GM23338 (cell line): ENCODE results near the gene ITGA7. TPM values are rescaled to one million over a fixed set of nuclear protein-coding genes. Genes with fewer than 3 reads are reported as not detected.

Experiments
- ATAC-seq: fragments of 200-7000 bp; cut with Tn5 transposase; 3 replicates; pipeline ENCODE4 v1.9.1; 2020
- DNase-seq: peaks from one replicate; pipeline ENCODE4 v3.0.0-alpha.2; 2015; ENCODE audit warnings: low spot score
- H2AFZ ChIP-seq: fragments of 200-600 bp; sonication (generic); 2 replicates; pipeline ENCODE4 v1.8.0; 2016; ENCODE audit warnings: antibody characterized with exemption, mild to moderate bottlenecking, moderate library complexity
- H3F3A ChIP-seq: fragments of 200-600 bp; sonication (generic); replicated peaks from 2 replicates; pipeline ENCODE4 v1.8.0; 2017; ENCODE audit warnings: antibody characterized with exemption, mixed run types, low read depth
- H3K27ac ChIP-seq: fragments of 200-600 bp; sonication (generic); 2 replicates; pipeline ENCODE4 v1.6.1; 2016; ENCODE audit warnings: low read depth
- H3K27me3 ChIP-seq: fragments of 200-600 bp; sonication (generic); 2 replicates; pipeline ENCODE4 v1.8.0; 2016; ENCODE audit warnings: mild to moderate bottlenecking, mixed run types, moderate library complexity; ENCODE audit not compliant: insufficient read depth
- H3K36me3 ChIP-seq: fragments of 200-600 bp; sonication (generic); 2 replicates; pipeline ENCODE4 v1.8.0; 2016; ENCODE audit warnings: mild to moderate bottlenecking; ENCODE audit not compliant: insufficient read depth
- H3K4me1 ChIP-seq: fragments of 200-600 bp; sonication (generic); 2 replicates; pipeline ENCODE4 v1.8.0; 2016; ENCODE audit warnings: mild to moderate bottlenecking, moderate library complexity; ENCODE audit not compliant: insufficient read depth
- H3K4me2 ChIP-seq: fragments of 200-600 bp; sonication (generic); 2 replicates; pipeline ENCODE4 v1.7.1; 2017; ENCODE audit warnings: mixed run types
- H3K4me3 ChIP-seq: fragments of 200-600 bp; sonication (generic); 2 replicates; pipeline ENCODE4 v1.6.1; 2016; ENCODE audit warnings: mixed run types
- H3K79me2 ChIP-seq: fragments of 200-600 bp; sonication (generic); replicated peaks from 2 replicates; pipeline ENCODE4 v1.8.0; 2017; ENCODE audit warnings: mild to moderate bottlenecking; ENCODE audit not compliant: insufficient read depth
- H3K9me2 ChIP-seq: fragments of 200-600 bp; sonication (generic); 2 replicates; pipeline ENCODE4 v1.8.0; 2017; ENCODE audit not compliant: insufficient read depth
- H4K20me1 ChIP-seq: fragments of 200-600 bp; sonication (generic); replicated peaks from 2 replicates; pipeline ENCODE4 v1.8.0; 2017; ENCODE audit warnings: mild to moderate bottlenecking; ENCODE audit not compliant: insufficient read depth
- H3K27ac Mint-ChIP-seq: 2 replicates; pipeline ENCODE4 v1.8.0; 2020; ENCODE audit warnings: inconsistent platforms, mild to moderate bottlenecking, moderate library complexity, mixed read lengths
- H3K27me3 Mint-ChIP-seq: 3 replicates; pipeline ENCODE4 v1.8.0; 2022; ENCODE audit warnings: low read depth, mild to moderate bottlenecking, moderate library complexity, mixed read lengths, inconsistent platforms; ENCODE audit not compliant: insufficient read depth, poor library complexity
- H3K36me3 Mint-ChIP-seq: 3 replicates; pipeline ENCODE4 v1.8.0; 2021; ENCODE audit warnings: low read depth, mild to moderate bottlenecking, inconsistent platforms, moderate library complexity, mixed read lengths
- H3K4me1 Mint-ChIP-seq: 3 replicates; pipeline ENCODE4 v1.8.0; 2020; ENCODE audit warnings: mild to moderate bottlenecking, inconsistent platforms, mixed read lengths
- H3K4me3 Mint-ChIP-seq: 3 replicates; pipeline ENCODE4 v1.8.0; 2021; ENCODE audit warnings: moderate library complexity, mild to moderate bottlenecking, inconsistent platforms, mixed read lengths
- H3K9me3 Mint-ChIP-seq: 3 replicates; pipeline ENCODE4 v1.8.0; 2020; ENCODE audit warnings: moderate library complexity, mild to moderate bottlenecking, inconsistent platforms, mixed read lengths
- CTCF ChIP-seq, 2 experiments: fragments of 200-600 bp in 1 of 2; sonication (generic) in 1 of 2; conservative IDR thresholded peaks; 2 replicates each; pipeline versions ENCODE4 v1.5.1 to v1.6.1; 2016 to 2017; ENCODE audit warnings: antibody characterized with exemption in 2 of 2, low read depth in 2 of 2, mild to moderate bottlenecking in 2 of 2, moderate library complexity in 1 of 2
- ETS1 ChIP-seq: IDR thresholded peaks from 2 replicates; pipeline ENCODE4 v1.6.1; 2016; ENCODE audit warnings: antibody characterized with exemption
- EZH2 ChIP-seq: fragments of 200-600 bp; sonication (generic); IDR thresholded peaks from one replicate; pipeline ENCODE4 v1.8.0; 2017; ENCODE audit warnings: antibody characterized with exemption, mild to moderate bottlenecking, low read depth; ENCODE audit not compliant: unreplicated experiment
- EZH2phosphoT487 ChIP-seq: fragments of 200-600 bp; sonication (generic); IDR thresholded peaks from one replicate; pipeline ENCODE4 v1.8.1; 2018; ENCODE audit warnings: antibody characterized with exemption; ENCODE audit not compliant: unreplicated experiment
- JUNB ChIP-seq: IDR thresholded peaks from one replicate; pipeline ENCODE4 v1.6.1; 2016; ENCODE audit warnings: antibody characterized with exemption; ENCODE audit not compliant: unreplicated experiment
- NANOG ChIP-seq: IDR thresholded peaks from 2 replicates; pipeline ENCODE4 v1.6.1; 2016; ENCODE audit warnings: antibody characterized with exemption, borderline replicate concordance
- POLR2AphosphoS5 ChIP-seq: IDR thresholded peaks from 2 replicates; pipeline ENCODE4 v1.6.1; 2016; ENCODE audit warnings: antibody characterized with exemption, low read depth
- REST ChIP-seq: IDR thresholded peaks from one replicate; pipeline ENCODE4 v1.6.1; 2018; ENCODE audit warnings: antibody characterized with exemption; ENCODE audit not compliant: unreplicated experiment
- STAT1 ChIP-seq: IDR thresholded peaks from one replicate; pipeline ENCODE4 v1.6.1; 2016; ENCODE audit warnings: antibody characterized with exemption; ENCODE audit not compliant: unreplicated experiment
- ZNF114 ChIP-seq: fragments of 250-450 bp; sonication (Bioruptor Pico); IDR thresholded peaks from 2 replicates; pipeline ENCODE4 v1.5.0; 2020; ENCODE audit warnings: mild to moderate bottlenecking, moderate library complexity
- ZNF331 ChIP-seq: fragments of 250-450 bp; sonication (Bioruptor Pico); IDR thresholded peaks from 2 replicates; pipeline ENCODE4 v1.5.0; 2020; ENCODE audit warnings: low read depth, mild to moderate bottlenecking, moderate library complexity
- polyA plus RNA-seq: library from polyadenylated mRNA; unstranded; fragments of >200 nt; fragmentation: Nextera tagmentation; extraction: Ambion mirVana; gene quantifications from 2 replicates; pipeline ENCODE4 v1.2.1, GENCODE V29; 2016
- total RNA-seq: library from RNA; depleted of rRNA; stranded (reverse); fragments of >200 nt; shearing (Covaris generic); gene quantifications from 2 replicates; pipeline ENCODE4 v1.2.3, GENCODE V29; 2014

ITGA7 gene
- total and polyA plus RNA-seq, 2 experiments from 2014 or later, result 20.0 to 49.1 TPM

- no peak for TF ChIP-seq ETS1
- no peak for TF ChIP-seq ZNF114 (CRISPR knock-in tag)
- no peak for TF ChIP-seq EZH2phosphoT487
- TF ChIP-seq JUNB, result no peak
- TF ChIP-seq EZH2, result no peak
- no peak for TF ChIP-seq POLR2AphosphoS5
- no peak for TF ChIP-seq REST
Measured at GRCh38 chr12:55673638-55674037, 34.1 kb downstream of the ITGA7 start (continued).

GRCh38 chr12:55671746-55672145 lies 36.0 kb downstream of the ITGA7 start:
- Histone ChIP-seq H3K36me3 (no peaks in the 10 kb centered on the region), H3F3A (no peaks in the 10 kb centered on the region), H3K4me1 (no peaks in the 10 kb centered on the region), H4K20me1 (no peaks in the 10 kb centered on the region), H3K4me3 (no peak overlapping the region), H3K4me2 (no peak overlapping the region), H3K9me2 (no peaks in the 10 kb centered on the region), H3K27me3 (no peaks in the 10 kb centered on the region), H3K27ac (no peak overlapping the region), H3K79me2 (no peaks in the 10 kb centered on the region), H2AFZ (no peak overlapping the region)
- H3K4me1 Mint-ChIP-seq, result no peaks in the 10 kb centered on the region
- H3K9me3 Mint-ChIP-seq, result no peaks in the 10 kb centered on the region
- no peak overlapping the region for H3K27ac Mint-ChIP-seq
- DNase-seq (no peak), ATAC-seq (no peak)
- H3K4me3 Mint-ChIP-seq, result no peak overlapping the region
- H3K27me3 Mint-ChIP-seq, result peaks cover 2% of the 10 kb centered on the region
- no peaks in the 10 kb centered on the region for H3K36me3 Mint-ChIP-seq
- TF ChIP-seq NANOG (no peak), ZNF331 (no peak), STAT1 (no peak), REST (no peak), CTCF (conservative IDR thresholded peaks at IDR 0.05; ENCODE audit: low read depth in 2 of 2) (no peak)
